ENCODE results near the gene ARHGEF7. TPM values are rescaled to one million over a fixed set of nuclear protein-coding genes. Genes with fewer than 3 reads are reported as not detected.

The ARHGEF7 gene
- total RNA-seq, 2 experiments from 2014 or later = 67.9 to 68.9 TPM

DNA sequence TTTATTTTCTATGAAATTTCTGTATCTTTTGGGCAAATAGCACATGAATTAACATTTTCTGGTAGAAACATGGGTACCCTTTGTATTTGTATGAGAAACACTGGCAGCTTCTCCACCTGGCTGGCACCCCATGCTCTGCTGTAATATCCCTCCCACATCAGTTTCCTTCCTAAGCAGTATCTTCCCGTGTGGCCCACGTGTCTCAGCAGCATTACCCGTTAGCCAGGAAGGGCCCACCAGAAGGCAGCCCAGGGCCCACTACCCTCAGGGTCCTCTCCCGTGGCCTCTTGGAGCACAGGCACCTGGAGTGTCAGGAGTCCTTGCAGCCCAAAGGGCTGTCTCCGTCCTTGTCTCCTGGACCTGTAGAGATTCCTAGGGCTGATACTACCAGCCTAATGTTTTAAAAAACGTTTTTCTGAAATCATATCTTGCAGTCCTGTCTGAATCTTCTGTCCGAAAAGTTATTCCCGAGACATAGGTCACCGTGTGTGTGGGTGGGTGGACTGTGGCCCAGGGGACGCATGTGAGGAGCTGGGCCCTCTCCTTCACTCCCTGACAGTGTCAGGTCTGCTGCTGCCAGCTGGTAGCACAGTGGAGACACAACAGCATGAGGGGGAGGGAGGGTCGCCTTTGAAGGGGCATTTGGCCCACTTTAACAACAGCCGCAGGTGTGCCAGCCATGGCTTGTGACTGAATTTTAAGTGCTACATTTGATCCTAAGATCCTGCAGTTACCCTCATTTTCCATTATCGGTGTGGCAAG, 183.3 kb downstream of the ARHGEF7 start:
- H3K4me1 Mint-ChIP-seq = peaks cover 27% of the 10 kb centered on the region
- peak; percentile 12 for DNase-seq
- POLR2A ChIA-PET = no interaction called here
- H3K36me3 Mint-ChIP-seq (ENCODE audit: low read depth) = peaks cover 58% of the 10 kb centered on the region
- no peaks in the 10 kb centered on the region for H3K27me3 Mint-ChIP-seq
- CTCF ChIA-PET = no interaction called here
- H3K27ac Mint-ChIP-seq = no peak overlapping the region
- H3K4me3 Mint-ChIP-seq = no peak overlapping the region
- no peaks in the 10 kb centered on the region for H3K9me3 Mint-ChIP-seq

DNA sequence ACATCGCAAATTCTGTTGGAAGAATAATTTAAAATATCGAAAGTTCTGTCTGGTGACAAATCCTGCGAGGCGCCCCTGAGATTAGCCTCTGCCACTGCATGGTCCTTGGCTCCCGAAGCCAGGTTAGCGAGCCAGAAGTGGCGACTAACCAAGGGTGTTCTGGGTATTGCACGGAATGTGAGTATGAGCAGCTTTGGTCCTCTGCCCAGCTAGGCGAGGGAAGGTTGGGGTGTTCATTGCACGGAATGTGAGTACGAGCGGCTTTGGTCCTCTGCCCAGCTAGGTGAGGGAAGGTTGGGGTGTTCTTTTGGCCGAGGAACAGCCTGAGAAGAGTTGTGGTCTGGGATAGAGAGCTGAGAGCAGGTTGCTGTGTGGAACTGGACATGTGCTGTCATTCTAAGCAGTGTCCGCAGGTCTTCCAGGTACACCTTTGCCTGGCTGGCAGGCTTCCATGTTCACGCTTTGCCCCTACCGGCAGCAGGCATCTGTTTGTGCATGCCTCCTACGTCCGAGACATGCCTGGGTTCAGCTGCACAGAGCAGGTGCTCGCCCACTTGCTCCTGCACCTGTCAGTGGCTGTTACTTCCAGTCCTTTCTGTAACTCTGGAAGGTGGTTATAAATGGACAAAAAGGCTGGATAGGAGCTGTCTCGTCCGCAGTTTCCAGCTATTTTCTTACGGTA, 187.1 kb downstream of the ARHGEF7 start:
- ChIA-PET CTCF (interaction anchor here (1.1 kb wide), 1 partner anchor 235 kb away, joined by 4 read pairs; no protein-coding TSS in a partner anchor), POLR2A (interaction anchor here (1.3 kb wide), 1 partner anchor 9 kb away, joined by 4 read pairs; no protein-coding TSS in a partner anchor)
- no peak overlapping the region for H3K27ac Mint-ChIP-seq
- DNase-seq = no peak
- H3K4me1 Mint-ChIP-seq = peaks cover 27% of the 10 kb centered on the region
- peaks cover 76% of the 10 kb centered on the region for H3K36me3 Mint-ChIP-seq (ENCODE audit: low read depth)
- H3K9me3 Mint-ChIP-seq = peaks cover 4% of the 10 kb centered on the region
- H3K27me3 Mint-ChIP-seq = no peaks in the 10 kb centered on the region
- no peak overlapping the region for H3K4me3 Mint-ChIP-seq

DNA sequence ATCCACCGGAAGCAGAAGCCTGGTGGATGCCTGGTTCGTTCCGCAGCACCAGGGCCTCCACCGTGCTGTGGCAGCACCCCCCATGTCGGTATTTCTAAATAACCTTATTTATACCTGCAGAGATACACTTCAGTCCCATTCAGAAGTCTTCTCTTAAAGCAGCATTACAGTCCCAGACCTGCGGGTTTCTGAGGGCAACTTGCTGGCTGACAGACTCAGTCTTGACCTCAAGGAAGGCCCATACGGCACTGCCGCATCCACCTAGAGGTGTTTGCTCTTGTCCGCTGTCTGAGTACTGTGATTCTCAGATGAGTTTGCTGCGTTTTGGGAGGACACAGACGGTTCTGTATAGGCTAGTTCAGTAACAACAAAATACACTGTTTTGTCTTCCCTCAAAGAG, 188.4 kb downstream of the ARHGEF7 start:
- DNase-seq = no peak
- peaks cover 9% of the 10 kb centered on the region for H3K9me3 Mint-ChIP-seq
- peaks cover 71% of the 10 kb centered on the region for H3K36me3 Mint-ChIP-seq (ENCODE audit: low read depth)
- H3K4me1 Mint-ChIP-seq = peaks cover 22% of the 10 kb centered on the region
- H3K27me3 Mint-ChIP-seq = no peaks in the 10 kb centered on the region
- H3K27ac Mint-ChIP-seq = peak overlapping the region; percentile 95
- CTCF ChIA-PET = no interaction called here
- POLR2A ChIA-PET = interaction anchor here (0.9 kb wide), 1 partner anchor 292 kb away, joined by 3 read pairs; no protein-coding TSS in a partner anchor
- H3K4me3 Mint-ChIP-seq = no peak overlapping the region

DNA sequence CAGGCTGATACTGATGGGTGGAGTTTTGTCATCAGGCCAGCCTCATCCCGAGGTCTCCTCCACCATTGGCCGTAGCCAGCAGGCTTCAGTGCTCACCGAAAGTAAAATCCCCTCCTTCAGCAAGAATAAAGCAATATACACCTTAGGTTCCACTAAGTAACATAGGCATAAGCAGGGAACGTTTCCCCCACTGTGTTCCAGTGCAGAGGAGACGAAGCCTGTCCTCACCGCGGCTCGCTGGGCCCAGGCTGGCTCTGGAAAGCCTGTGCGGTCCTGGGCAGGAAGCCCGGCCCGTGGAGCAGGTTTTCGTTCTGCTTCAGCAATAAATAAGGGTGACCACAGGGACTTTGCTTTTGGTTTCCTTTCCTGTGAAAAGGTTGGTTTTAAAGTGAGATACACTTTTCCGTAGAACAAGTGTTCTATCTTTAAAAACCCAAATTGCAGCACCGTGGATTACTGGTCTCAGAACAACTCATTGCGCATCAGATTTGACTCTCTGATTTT, 189.0 kb downstream of the ARHGEF7 start:
- DNase-seq = peak; percentile 56
- Mint-ChIP-seq H3K9me3 (peaks cover 11% of the 10 kb centered on the region), H3K4me3 (peak overlapping the region; percentile 48), H3K4me1 (peaks cover 22% of the 10 kb centered on the region), H3K27ac (peak overlapping the region; percentile 95), H3K27me3 (no peaks in the 10 kb centered on the region), H3K36me3 (ENCODE audit: low read depth) (peaks cover 71% of the 10 kb centered on the region)
- ChIA-PET POLR2A (no interaction called here), CTCF (no interaction called here)

DNA sequence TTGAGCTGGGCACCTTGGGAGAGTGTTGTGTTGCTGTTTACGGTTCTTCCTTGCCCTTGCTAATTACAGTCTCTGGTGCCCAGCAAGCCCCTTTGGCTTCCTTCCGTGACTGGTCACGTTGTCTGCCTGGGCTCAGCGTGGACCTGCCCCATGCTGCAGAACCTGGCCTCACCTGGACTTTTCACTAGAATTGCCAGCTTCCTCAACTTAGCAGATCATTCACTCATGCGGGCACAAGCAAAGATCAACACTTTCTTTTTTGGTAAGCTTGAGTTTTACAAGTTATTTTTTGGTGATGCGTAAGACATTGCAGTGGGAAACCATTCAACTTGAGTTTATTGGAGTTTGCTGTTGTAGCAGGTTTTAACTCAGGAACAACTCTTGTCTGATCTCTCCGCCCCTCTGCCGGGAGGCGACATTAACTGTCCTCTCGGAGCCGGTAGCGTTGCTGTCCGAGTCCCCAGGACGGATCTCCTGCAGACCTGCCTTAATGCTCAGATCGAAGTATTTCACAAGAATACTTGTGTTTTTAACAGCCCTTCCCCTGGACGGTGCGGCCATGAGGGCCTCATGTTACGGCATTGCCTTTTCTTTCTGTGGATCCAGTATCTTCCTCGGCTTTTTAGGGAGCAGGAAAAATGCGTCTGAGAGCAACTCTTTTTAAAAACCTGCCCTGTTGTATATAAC, 189.6 kb downstream of the ARHGEF7 start:
- no peak for DNase-seq
- peak overlapping the region; percentile 48 for H3K4me3 Mint-ChIP-seq
- CTCF ChIA-PET = no interaction called here
- no peaks in the 10 kb centered on the region for H3K27me3 Mint-ChIP-seq
- H3K36me3 Mint-ChIP-seq (ENCODE audit: low read depth) = peaks cover 75% of the 10 kb centered on the region
- POLR2A ChIA-PET = no interaction called here
- H3K9me3 Mint-ChIP-seq = peaks cover 12% of the 10 kb centered on the region
- H3K4me1 Mint-ChIP-seq = peaks cover 22% of the 10 kb centered on the region
- peak overlapping the region; percentile 95 for H3K27ac Mint-ChIP-seq

DNA sequence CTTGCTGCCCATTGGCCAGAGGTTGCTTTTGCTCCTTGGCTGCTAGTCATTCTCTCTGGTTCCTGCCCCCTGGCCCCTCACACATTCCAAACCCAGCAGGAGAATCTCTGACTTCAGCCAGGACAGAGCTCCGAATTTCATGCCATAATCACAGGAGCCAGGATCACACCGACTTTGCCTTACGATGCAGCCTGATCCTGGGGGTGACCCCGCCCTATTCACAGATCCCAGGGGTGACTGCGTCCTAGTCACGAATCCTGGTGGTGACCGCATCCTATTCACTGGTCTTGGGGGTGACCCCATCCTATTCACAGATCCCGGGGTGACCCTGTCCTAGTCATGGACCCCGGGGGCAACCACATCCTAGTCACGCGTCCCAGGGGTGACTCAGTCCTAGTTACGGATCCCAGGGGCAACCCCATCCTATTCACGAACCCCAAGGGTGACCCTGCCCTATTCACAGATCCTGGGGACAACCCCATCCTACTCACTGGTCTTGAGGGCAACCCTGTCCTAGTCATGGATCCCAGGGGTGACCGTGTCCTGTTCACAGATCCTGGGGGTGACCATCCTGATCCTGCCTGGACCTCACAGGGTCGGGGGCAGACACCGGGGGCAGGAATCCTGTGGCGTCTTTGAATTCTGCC, 198.0 kb downstream of the ARHGEF7 start:
- H3K27ac Mint-ChIP-seq = no peak overlapping the region
- no peaks in the 10 kb centered on the region for H3K4me1 Mint-ChIP-seq
- no peak for DNase-seq
- H3K36me3 Mint-ChIP-seq (ENCODE audit: low read depth) = peaks cover 37% of the 10 kb centered on the region
- CTCF ChIA-PET = no interaction called here
- H3K9me3 Mint-ChIP-seq = peaks cover 20% of the 10 kb centered on the region
- POLR2A ChIA-PET = no interaction called here
- H3K4me3 Mint-ChIP-seq = no peak overlapping the region
- H3K27me3 Mint-ChIP-seq = no peaks in the 10 kb centered on the region

DNA sequence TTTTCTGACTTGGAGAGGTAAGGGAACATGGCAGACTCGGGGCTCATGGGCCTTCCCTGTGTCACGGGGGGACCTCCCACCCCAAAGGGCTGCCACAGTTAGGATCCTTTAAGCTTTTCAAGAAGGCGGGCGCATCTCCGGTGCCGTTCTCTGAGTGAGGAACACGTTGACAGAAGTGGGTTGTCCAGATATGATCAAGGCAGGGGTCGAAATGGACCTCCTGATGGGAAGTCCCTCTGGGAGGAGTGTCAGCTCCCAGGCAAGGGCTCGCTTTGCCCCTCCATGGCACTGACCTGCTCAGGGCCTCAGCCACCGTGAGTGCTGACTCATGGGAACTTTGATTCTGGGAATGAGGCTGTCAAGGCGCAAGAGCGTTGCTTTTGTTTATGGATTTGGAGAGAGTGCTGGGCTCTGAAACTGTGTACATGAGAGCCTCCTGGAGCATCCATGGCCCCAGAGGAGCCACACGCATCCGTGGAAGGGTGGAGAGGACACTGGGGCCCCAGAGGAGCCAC, 198.9 kb downstream of the ARHGEF7 start:
- no peaks in the 10 kb centered on the region for H3K27me3 Mint-ChIP-seq
- H3K9me3 Mint-ChIP-seq = peaks cover 17% of the 10 kb centered on the region
- H3K4me3 Mint-ChIP-seq = no peak overlapping the region
- H3K27ac Mint-ChIP-seq = no peak overlapping the region
- no peaks in the 10 kb centered on the region for H3K4me1 Mint-ChIP-seq
- CTCF ChIA-PET = no interaction called here
- POLR2A ChIA-PET = no interaction called here
- DNase-seq = no peak
- peaks cover 33% of the 10 kb centered on the region for H3K36me3 Mint-ChIP-seq (ENCODE audit: low read depth)

DNA sequence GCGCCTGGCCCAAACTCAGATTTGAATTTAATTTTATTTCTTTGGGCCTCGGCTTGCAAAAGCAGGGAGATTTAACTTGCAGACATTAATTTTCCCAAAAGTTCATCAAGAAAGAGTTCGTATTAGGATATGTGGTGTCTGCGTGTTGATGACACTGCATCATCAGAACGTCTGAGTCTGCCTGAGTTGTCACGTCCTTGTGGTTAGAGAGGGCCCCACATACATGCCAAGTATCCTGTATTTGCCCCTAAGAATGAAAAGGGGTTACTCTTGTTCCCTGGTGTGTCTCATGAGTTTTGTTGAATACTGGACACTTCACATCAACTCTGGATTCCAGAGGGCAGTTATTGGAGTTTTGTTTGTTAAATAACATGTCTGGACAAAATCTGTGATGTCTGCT, 199.7 kb downstream of the ARHGEF7 start:
- Mint-ChIP-seq H3K27me3 (no peaks in the 10 kb centered on the region), H3K27ac (no peak overlapping the region), H3K36me3 (ENCODE audit: low read depth) (peaks cover 27% of the 10 kb centered on the region), H3K4me3 (no peak overlapping the region), H3K4me1 (no peaks in the 10 kb centered on the region), H3K9me3 (peaks cover 15% of the 10 kb centered on the region)
- ChIA-PET CTCF (no interaction called here), POLR2A (no interaction called here)
- DNase-seq = no peak

DNA sequence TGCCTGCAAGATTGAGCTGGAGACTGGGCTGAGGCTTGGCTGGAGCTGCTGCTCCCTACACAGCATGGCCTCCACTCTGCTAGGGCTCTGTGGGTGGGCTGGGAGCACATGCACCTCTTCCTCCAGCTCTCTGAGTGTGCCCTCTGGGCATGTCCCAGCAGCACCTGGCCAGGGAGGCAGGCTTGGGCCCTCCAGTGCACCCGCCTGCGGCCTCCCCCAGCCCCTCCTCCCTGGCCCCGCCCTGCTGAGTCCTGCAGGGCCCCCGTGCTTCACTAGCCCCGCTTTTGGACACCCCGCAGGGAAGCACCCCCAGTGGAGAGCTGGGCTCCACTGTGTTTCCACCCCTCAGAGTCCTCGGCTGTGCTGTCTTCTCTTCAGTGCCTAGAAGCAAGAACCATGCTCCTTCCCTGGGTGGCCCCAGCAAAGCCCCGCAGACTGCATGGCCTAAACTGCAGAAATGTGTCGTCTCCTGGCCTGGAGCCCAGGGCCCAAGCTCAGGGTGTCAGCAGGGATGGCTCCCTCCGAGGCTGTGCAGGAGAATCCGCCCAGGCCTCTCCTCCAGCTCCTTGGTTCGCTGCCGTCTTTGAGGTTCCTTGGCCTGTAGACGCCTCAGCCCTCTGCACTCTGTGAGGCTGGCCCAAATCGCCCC, 200.4 kb downstream of the ARHGEF7 start:
- H3K4me3 Mint-ChIP-seq = no peak overlapping the region
- POLR2A ChIA-PET = no interaction called here

DNA sequence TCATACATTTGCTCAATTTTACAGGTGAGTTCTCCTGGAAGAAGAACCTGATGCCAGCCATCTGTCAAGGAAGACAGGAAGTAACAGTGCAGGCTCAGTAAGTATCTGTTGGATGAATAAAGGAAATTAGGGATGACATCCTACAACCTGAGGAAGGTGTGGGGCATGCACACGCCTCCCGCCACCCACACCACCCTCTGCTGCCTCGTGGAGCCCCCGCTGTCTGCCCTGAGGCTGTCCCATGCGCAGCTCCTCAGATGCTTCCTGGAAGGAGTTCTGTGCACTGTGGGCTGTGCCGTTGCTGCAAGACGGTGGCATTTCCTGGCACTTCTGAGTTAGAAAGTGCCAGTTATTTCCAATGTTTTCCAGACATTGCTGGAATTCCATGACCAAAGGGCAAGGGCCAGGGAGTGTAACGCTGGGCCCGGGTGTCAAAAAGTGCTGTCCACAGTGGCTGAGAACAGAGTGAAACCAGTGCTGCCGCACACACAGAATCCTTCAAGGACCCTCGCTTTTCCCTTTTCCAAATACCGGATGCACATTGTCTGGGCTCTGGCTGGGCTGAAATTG, 201.1 kb downstream of the ARHGEF7 start:
- Mint-ChIP-seq H3K36me3 (ENCODE audit: low read depth) (peaks cover 15% of the 10 kb centered on the region), H3K4me1 (no peaks in the 10 kb centered on the region), H3K4me3 (no peak overlapping the region), H3K9me3 (peaks cover under 1% of the 10 kb centered on the region), H3K27me3 (no peaks in the 10 kb centered on the region), H3K27ac (no peak overlapping the region)
- DNase-seq = no peak
- POLR2A ChIA-PET = no interaction called here
- CTCF ChIA-PET = no interaction called here

More for the DNA sequence above, 200.4 kb downstream of the ARHGEF7 start:
- Mint-ChIP-seq H3K27me3 (no peaks in the 10 kb centered on the region), H3K36me3 (ENCODE audit: low read depth) (peaks cover 21% of the 10 kb centered on the region), H3K27ac (no peak overlapping the region), H3K4me1 (no peaks in the 10 kb centered on the region), H3K9me3 (peaks cover 9% of the 10 kb centered on the region)
- CTCF ChIA-PET = no interaction called here
- no peak for DNase-seq

DNA sequence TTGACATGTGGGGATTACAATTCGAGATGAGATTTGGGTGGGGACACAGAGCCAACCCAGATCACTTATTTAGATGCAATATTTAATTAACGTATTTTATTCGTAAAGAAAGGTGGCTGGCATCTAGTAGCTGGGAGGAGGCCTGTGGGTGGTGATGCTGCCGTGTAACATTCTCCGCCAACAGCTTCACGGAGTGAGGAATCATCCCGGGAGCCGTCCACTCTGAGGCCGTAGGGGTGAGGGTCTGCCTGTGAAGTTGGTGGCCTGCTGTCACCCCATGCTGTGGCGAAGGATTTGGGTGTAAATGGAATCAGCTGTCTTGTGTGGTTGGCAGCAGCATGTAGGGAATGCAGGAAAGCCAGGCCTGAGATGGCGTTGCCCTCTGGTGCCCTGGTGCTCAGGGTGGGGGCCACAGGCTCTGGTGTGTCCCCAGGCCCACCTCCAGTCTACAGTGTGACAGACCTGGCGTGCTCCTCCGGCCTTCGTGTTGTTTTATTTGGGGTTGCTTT, 202.0 kb downstream of the ARHGEF7 start:
- DNase-seq = no peak
- POLR2A ChIA-PET = no interaction called here
- Mint-ChIP-seq H3K27ac (no peak overlapping the region), H3K4me1 (no peaks in the 10 kb centered on the region), H3K4me3 (no peak overlapping the region), H3K36me3 (ENCODE audit: low read depth) (peaks cover 8% of the 10 kb centered on the region), H3K27me3 (no peaks in the 10 kb centered on the region), H3K9me3 (no peaks in the 10 kb centered on the region)
- CTCF ChIA-PET = no interaction called here

All from activated CD4-positive, alpha-beta memory T cell treated with anti-CD3 and anti-CD28 coated beads, Interleukin-2, amount 10 ng/mL, durations not matched to agents 7 days and 5 days (primary cell).